Medulla oblongata (tissue), 1 donor: Measurements from ENCODE around the gene NLGN1.

ENCODE experiments used
- DNase-seq: peaks from one replicate; pipeline ENCODE4 v3.0.0-alpha.2; 2015; ENCODE audit errors: extremely low spot score

Gene NLGN1

GRCh38 chr3:174276826-174277225 lies 879.3 kb downstream of the NLGN1 start:
- no peak for DNase-seq

GRCh38 chr3:174278094-174278493 lies 880.5 kb downstream of the NLGN1 start:
- no peak for DNase-seq

GRCh38 chr3:174280186-174280585 lies 882.6 kb downstream of the NLGN1 start:
- no peak for DNase-seq

GRCh38 chr3:174285242-174285864 lies 887.8 kb downstream of the NLGN1 start:
- DNase-seq, result no peak

GRCh38 chr3:174287705-174288104 lies 890.2 kb downstream of the NLGN1 start:
- no peak for DNase-seq

- no peak for DNase-seq
These were observed 897.1 kb downstream of the NLGN1 start for GRCh38 chr3:174294616-174295015.

- no peak for DNase-seq
These were observed 898.0 kb downstream of the NLGN1 start for GRCh38 chr3:174295306-174296092.

GRCh38 chr3:174302746-174303315 lies 905.3 kb downstream of the NLGN1 start:
- DNase-seq, result no peak

- DNase-seq, result no peak
These were observed 906.5 kb downstream of the NLGN1 start for GRCh38 chr3:174303907-174304560.

GRCh38 chr3:174308736-174309135 lies 911.2 kb downstream of the NLGN1 start:
- DNase-seq, result peak; percentile 59

- DNase-seq, result no peak
These were observed 913.0 kb downstream of the NLGN1 start for GRCh38 chr3:174310475-174310983.

GRCh38 chr3:174315225-174315624 lies 917.7 kb downstream of the NLGN1 start:
- DNase-seq, result no peak

- no peak for DNase-seq
These were observed 919.5 kb downstream of the NLGN1 start for GRCh38 chr3:174317005-174317404.

- DNase-seq, result no peak
These were observed 920.6 kb downstream of the NLGN1 start for GRCh38 chr3:174318181-174318580.

GRCh38 chr3:174321548-174321947 lies 924.0 kb downstream of the NLGN1 start:
- DNase-seq, result no peak

- no peak for DNase-seq
These were observed 925.2 kb downstream of the NLGN1 start for GRCh38 chr3:174322789-174323188.

GRCh38 chr3:174325171-174325570 lies 927.6 kb downstream of the NLGN1 start:
- no peak for DNase-seq

- DNase-seq, result no peak
These were observed 928.5 kb downstream of the NLGN1 start for GRCh38 chr3:174325834-174326700.

GRCh38 chr3:174329321-174329720 lies 931.8 kb downstream of the NLGN1 start:
- DNase-seq, result no peak

GRCh38 chr3:174330303-174330702 lies 932.8 kb downstream of the NLGN1 start:
- DNase-seq, result no peak

GRCh38 chr3:174331095-174331800 lies 933.7 kb downstream of the NLGN1 start:
- DNase-seq, result peak; percentile 60
